Renal pelvis (tissue), 4 donors: ENCODE data around the gene PCP4L1. TPM values are rescaled to one million over a fixed set of nuclear protein-coding genes. Genes with fewer than 3 reads are reported as not detected.
A peak's percentile ranks its signal among the peaks of the same experiment; 100 is the strongest.

Experiments used
- DNase-seq: peaks from one replicate; pipeline ENCODE4 v3.0.0-alpha.2; 2013
- polyA plus RNA-seq, 3 donors: library from polyadenylated mRNA; unstranded; fragments of 120-200 nt; gene quantifications; one replicate each; pipeline ENCODE4 v1.2.1, GENCODE V29; 2013; ENCODE audit not compliant: insufficient read length in 3 of 3

The PCP4L1 gene
- polyA plus RNA-seq, 3 donors: 1.1 to 1.9 (median 1.8) TPM

- DNase-seq: no peak
These were observed 7.7 kb downstream of the PCP4L1 start for GRCh38 chr1:161266202-161266601.

- DNase-seq: no peak
These were observed 8.3 kb downstream of the PCP4L1 start for GRCh38 chr1:161266836-161267235.

- no peak for DNase-seq
These were observed 8.8 kb downstream of the PCP4L1 start for GRCh38 chr1:161267321-161267720.

GRCh38 chr1:161273402-161273801 lies 14.9 kb downstream of the PCP4L1 start:
- no peak for DNase-seq

GRCh38 chr1:161274874-161275273 lies 16.3 kb downstream of the PCP4L1 start:
- DNase-seq: no peak

- no peak for DNase-seq
These were observed 24.4 kb downstream of the PCP4L1 start for GRCh38 chr1:161282991-161283390.

- no peak for DNase-seq
These were observed 26.6 kb downstream of the PCP4L1 start for GRCh38 chr1:161285113-161285512.

DNA sequence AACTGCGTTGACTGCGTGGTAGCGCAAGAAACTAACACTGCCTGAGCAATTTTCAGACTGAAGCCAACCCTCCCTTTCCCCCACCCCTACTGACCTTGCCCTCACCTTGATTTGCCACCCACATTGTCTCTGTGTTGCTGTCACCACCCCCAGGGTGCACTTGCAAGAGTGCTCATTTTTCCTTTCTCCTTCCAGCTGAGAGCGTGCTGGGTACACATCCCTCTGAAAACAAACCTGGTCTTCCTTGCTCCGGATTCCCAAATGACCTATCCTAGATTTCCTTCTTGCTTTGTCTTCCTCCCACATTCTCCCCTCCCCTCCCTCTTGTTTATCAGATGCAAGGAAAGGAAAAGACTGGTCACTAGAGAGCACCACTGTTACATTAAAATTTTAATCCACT lies 27.0 kb downstream of the PCP4L1 start:
- DNase-seq: no peak

GRCh38 chr1:161287482-161288054 lies 29.0 kb downstream of the PCP4L1 start:
- DNase-seq: no peak

- no peak for DNase-seq
These were observed 32.2 kb downstream of the PCP4L1 start for GRCh38 chr1:161290779-161291178.

DNA sequence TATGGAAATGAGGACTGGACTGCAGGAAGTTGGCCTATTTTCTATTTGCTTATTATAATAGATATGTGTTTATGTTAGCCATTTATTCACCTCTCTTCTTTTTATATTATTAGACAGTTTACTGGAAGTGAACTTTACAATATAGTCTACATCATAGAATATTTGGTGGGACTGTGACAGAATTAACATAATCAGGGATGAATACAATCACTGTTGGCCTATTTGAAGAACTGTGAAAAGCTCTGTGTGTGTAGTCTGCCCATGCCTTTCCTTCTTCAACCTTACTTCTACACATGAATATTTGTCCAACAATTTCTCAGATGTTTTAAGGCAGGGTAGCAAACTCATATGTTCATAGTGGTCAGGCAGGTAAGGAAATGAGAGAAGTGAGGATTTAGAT lies 38.9 kb downstream of the PCP4L1 start:
- no peak for DNase-seq

GRCh38 chr1:161298116-161298515 lies 39.6 kb downstream of the PCP4L1 start:
- DNase-seq: no peak

- no peak for DNase-seq
These were observed 40.8 kb downstream of the PCP4L1 start for GRCh38 chr1:161299347-161299746.

- no peak for DNase-seq
These were observed 41.9 kb downstream of the PCP4L1 start for GRCh38 chr1:161300478-161300877.

GRCh38 chr1:161304927-161305866 lies 46.7 kb downstream of the PCP4L1 start:
- no peak for DNase-seq

- DNase-seq: peak; percentile 71
These were observed 47.4 kb downstream of the PCP4L1 start for GRCh38 chr1:161305867-161306519.

GRCh38 chr1:161307230-161307768 lies 48.8 kb downstream of the PCP4L1 start:
- DNase-seq: no peak

DNA sequence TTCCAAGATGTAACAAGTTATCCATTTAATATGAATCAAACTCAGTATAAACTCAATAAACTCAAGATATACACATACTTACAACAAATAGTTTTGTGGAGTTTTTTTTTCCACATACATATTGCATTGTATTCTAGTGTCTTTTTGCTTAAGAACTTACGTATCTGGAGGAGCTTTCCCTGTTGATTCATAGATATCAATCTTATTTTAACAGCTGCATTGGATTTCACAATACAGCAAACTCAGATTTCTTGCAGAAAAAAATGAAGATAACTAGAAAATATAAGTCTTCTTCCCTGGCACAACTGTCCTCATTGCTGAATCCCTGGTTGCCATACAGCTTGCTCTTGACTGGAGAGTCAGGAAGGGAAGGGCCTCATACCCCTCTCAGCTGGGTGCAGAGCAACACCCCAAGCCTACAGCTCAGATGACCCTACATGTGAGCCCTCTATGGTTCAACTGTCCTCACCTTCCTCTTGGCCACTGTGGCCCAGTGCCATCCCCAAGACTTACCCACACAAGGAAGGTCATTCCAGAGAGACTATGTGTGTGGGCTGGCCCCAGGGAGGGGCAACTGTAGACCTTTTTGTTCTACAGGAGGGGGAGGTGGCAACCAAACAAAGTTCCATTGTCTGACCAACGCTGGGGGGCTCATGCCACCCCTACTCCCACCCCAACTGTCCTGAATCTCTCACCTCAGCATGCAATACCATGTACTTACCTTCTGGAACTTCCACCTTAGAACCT lies 49.5 kb downstream of the PCP4L1 start:
- DNase-seq: no peak

GRCh38 chr1:161309868-161310267 lies 51.3 kb downstream of the PCP4L1 start, which contains the start of gene MPZ:
Gene MPZ (minus strand): TSS chr1:161309968. CDS start chr1:161309905, 63 bp downstream.
- no peak for DNase-seq

DNA sequence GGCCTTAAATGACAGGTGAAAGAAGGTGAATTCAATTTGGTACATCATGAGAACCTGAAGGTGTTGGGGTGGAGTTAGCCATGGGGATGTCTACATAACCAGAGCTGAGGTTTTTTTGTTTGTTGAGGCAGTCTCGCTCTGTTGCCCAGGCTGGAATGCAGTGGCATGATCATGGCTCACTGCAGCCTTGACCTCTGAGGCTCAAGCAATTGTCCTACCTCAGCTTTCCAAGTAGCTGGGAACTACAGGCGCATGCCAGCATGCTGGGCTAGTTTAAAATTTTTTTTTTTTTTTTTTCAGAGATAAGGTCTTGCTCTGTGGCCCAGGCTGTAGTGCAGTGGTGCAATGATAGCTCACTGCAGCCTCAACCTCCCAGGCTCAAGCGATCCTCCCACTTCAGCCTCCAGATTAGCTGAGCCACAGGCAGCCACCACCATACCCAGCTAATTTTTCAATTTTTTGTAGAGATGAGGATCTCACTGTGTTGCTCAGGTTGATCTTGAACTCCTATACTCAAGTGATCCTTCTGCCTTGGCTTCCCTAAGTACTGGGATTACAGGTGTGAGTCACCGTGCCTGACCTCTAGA lies 53.1 kb downstream of the PCP4L1 start:
- DNase-seq: no peak

DNA sequence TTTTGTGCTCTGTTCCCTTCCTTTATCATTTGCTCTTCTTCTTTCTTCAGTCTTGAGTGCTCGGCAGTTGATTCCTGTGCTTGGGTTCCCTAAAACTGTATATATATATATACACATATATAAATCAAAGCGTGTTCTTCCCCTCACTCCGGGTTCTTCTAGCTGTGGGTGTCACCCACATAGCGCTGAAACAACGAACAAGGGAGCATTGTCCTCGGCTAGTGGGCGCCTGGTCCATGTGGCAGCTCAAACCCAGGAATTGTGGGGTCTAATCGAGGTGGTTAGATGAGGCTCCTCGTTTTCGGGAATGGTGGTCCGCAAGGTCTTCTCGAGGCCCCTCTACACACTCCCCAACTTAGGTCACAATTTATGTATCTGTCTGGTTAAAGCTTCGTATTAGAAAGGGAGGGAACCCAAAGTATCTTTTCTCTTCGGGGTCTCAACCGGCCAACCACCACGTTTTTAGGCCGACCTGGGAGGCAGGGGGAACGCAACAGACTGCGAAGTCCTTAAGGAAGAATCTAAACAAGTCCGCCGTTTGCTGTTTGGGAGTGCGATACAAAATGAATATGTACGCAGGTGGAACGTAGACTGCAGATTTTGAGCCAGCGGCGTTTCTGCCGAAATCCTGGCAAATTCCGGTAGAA lies 55.1 kb downstream of the PCP4L1 start:
- DNase-seq: no peak
